SU-DHL-6 (cell line): ENCODE measurements around the gene MT1H.

Source experiments
- EZH2phosphoT487 ChIP-seq: fragments of 200-600 bp; sonication (generic), shearing (Covaris generic); conservative IDR thresholded peaks from 2 replicates; pipeline ENCODE4 v1.6.1; 2018; ENCODE audit warnings: mild to moderate bottlenecking, antibody characterized with exemption, low read length, moderate library complexity, mixed read lengths
- TF ChIP-seq, protein P1 (sequence below): fragments of 200-600 bp; sonication (generic); IDR thresholded peaks from one replicate; pipeline ENCODE4 v1.5.1; 2017; ENCODE audit warnings: antibody characterized with exemption, mild to moderate bottlenecking, low read length, moderate library complexity; ENCODE audit not compliant: insufficient read depth, poor library complexity, severe bottlenecking

DNA sequence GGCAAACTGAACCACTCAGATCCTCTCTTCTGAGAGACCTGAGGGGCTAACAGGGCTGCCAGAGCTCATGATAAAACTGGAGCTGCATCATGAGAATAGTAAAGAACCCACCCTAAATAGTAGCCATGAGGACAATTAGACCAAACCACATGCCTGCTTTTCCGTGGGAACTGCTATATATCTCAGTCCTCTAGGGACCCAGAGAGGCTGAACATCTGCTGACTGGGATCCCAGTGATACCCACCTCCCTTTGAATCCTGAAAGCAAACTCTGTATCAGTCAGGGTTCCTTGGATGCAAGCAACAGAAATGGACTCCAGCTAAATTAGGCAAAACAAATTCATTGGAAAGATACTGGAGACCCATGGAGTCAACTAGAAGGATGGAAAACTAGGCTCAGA, 19.1 kb downstream of the MT1H start:
- TF ChIP-seq, protein P1, sequence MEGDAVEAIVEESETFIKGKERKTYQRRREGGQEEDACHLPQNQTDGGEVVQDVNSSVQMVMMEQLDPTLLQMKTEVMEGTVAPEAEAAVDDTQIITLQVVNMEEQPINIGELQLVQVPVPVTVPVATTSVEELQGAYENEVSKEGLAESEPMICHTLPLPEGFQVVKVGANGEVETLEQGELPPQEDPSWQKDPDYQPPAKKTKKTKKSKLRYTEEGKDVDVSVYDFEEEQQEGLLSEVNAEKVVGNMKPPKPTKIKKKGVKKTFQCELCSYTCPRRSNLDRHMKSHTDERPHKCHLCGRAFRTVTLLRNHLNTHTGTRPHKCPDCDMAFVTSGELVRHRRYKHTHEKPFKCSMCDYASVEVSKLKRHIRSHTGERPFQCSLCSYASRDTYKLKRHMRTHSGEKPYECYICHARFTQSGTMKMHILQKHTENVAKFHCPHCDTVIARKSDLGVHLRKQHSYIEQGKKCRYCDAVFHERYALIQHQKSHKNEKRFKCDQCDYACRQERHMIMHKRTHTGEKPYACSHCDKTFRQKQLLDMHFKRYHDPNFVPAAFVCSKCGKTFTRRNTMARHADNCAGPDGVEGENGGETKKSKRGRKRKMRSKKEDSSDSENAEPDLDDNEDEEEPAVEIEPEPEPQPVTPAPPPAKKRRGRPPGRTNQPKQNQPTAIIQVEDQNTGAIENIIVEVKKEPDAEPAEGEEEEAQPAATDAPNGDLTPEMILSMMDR, result no peak
- no peak for TF ChIP-seq EZH2phosphoT487
